Neuronal stem cell (in vitro differentiated cells): ENCODE results near the gene RMP24.

Source experiments
- DNase-seq: peaks from one replicate; pipeline ENCODE4 v3.0.0-alpha.2; 2013; ENCODE audit warnings: low spot score
- H2AFZ ChIP-seq: one replicate; pipeline ENCODE4 v1.6.1; 2013; ENCODE audit warnings: mild to moderate bottlenecking, low read length, inconsistent platforms
- H2AK5ac ChIP-seq: 2 replicates; pipeline ENCODE4 v1.6.1; 2013; ENCODE audit warnings: low read depth, mild to moderate bottlenecking, inconsistent platforms, low read length, moderate library complexity, mixed read lengths
- H2BK120ac ChIP-seq: 2 replicates; pipeline ENCODE4 v1.6.1; 2013; ENCODE audit warnings: low read depth, mild to moderate bottlenecking, inconsistent platforms, low read length, moderate library complexity, mixed read lengths
- H2BK12ac ChIP-seq: one replicate; pipeline ENCODE4 v1.6.1; 2013; ENCODE audit warnings: low read length, inconsistent platforms
- H2BK15ac ChIP-seq: 2 replicates; pipeline ENCODE4 v1.6.1; 2013; ENCODE audit warnings: mild to moderate bottlenecking, low read length, inconsistent platforms, mixed read lengths
- H2BK5ac ChIP-seq: one replicate; pipeline ENCODE4 v1.6.1; 2013; ENCODE audit warnings: inconsistent platforms, mild to moderate bottlenecking, low read length, moderate library complexity
- H3K14ac ChIP-seq: one replicate; pipeline ENCODE4 v1.6.1; 2013; ENCODE audit warnings: low read length, inconsistent platforms
- H3K18ac ChIP-seq: 2 replicates; pipeline ENCODE4 v1.6.1; 2013; ENCODE audit warnings: low read length, inconsistent platforms
- H3K23ac ChIP-seq: 2 replicates; pipeline ENCODE4 v1.6.1; 2013; ENCODE audit warnings: low read depth, mild to moderate bottlenecking, mixed read lengths, low read length, inconsistent platforms; ENCODE audit not compliant: poor library complexity
- H3K27ac ChIP-seq: replicated peaks from 3 replicates; pipeline ENCODE4 v1.5.1; 2013; ENCODE audit warnings: low read length, inconsistent platforms
- H3K27me3 ChIP-seq, 3 experiments: 2 replicates each; pipeline ENCODE4 v1.6.1; 2013; ENCODE audit warnings: low read length in 3 of 3, mild to moderate bottlenecking in 2 of 3, inconsistent platforms in 1 of 3, low read depth in 1 of 3, mixed read lengths in 1 of 3, moderate library complexity in 1 of 3; ENCODE audit not compliant: control insufficient read depth in 3 of 3, insufficient read depth in 3 of 3
- H3K36me3 ChIP-seq, 2 donors: replicated peaks in 1 of 2; 2 replicates each; pipeline ENCODE4 v1.6.1; 2013; ENCODE audit warnings: low read length in 2 of 2; ENCODE audit not compliant: control insufficient read depth in 2 of 2, insufficient read depth in 2 of 2
- H3K4ac ChIP-seq: 2 replicates; pipeline ENCODE4 v1.6.1; 2013; ENCODE audit warnings: inconsistent platforms, mild to moderate bottlenecking, low read length, moderate library complexity
- H3K4me1 ChIP-seq, 2 donors: 1 replicate in 1 of 2; 2 replicates in 1 of 2; pipeline ENCODE4 v1.6.1; 2013; ENCODE audit warnings: low read length in 2 of 2, low read depth in 1 of 2; ENCODE audit not compliant: control insufficient read depth in 2 of 2, insufficient read depth in 1 of 2
- H3K4me2 ChIP-seq: one replicate; pipeline ENCODE4 v1.6.1; 2013; ENCODE audit warnings: mild to moderate bottlenecking, low read length, inconsistent platforms; ENCODE audit not compliant: insufficient read depth, poor library complexity, severe bottlenecking
- H3K4me3 ChIP-seq, 2 donors: 2 replicates each; pipeline ENCODE4 v1.5.1; 2013; ENCODE audit warnings: low read length in 2 of 2, mild to moderate bottlenecking in 2 of 2, inconsistent platforms in 1 of 2, moderate library complexity in 1 of 2
- H3K79me1 ChIP-seq: one replicate; pipeline ENCODE4 v1.6.1; 2013; ENCODE audit warnings: low read depth, mild to moderate bottlenecking, inconsistent platforms, low read length, moderate library complexity
- H3K9ac ChIP-seq: one replicate; pipeline ENCODE4 v1.6.1; 2013; ENCODE audit warnings: mild to moderate bottlenecking, low read depth, low read length, inconsistent platforms; ENCODE audit not compliant: poor library complexity
- H3K9me3 ChIP-seq, 2 donors: replicated peaks in 1 of 2; 2 replicates each; pipeline versions ENCODE3 to v1.6.1; 2013; ENCODE audit warnings: low read length in 2 of 2, mild to moderate bottlenecking in 2 of 2, inconsistent platforms in 1 of 2, low read depth in 1 of 2, mixed read lengths in 1 of 2, moderate library complexity in 1 of 2; ENCODE audit not compliant: control insufficient read depth in 2 of 2, insufficient read depth in 1 of 2
- H4K8ac ChIP-seq: one replicate; pipeline ENCODE4 v1.6.1; 2013; ENCODE audit warnings: low read depth, mild to moderate bottlenecking, inconsistent platforms, low read length, moderate library complexity
- H4K91ac ChIP-seq: one replicate; pipeline ENCODE4 v1.6.1; 2013; ENCODE audit warnings: low read length, low read depth, mild to moderate bottlenecking, inconsistent platforms; ENCODE audit not compliant: poor library complexity
- WGBS, 2 donors: extraction: QIAGEN DNeasy Blood & Tissue Kit; methylation state at CpG; one replicate each; pipeline ENCODE4 v1.1.7; 2013; ENCODE audit warnings: missing lambda C conversion rate in 2 of 2, mixed read lengths in 1 of 2; ENCODE audit not compliant: insufficient read length in 2 of 2, insufficient replicate concordance in 1 of 2; ENCODE audit errors: extremely low coverage in 2 of 2; 5-methylcytosine and 5-hydroxymethylcytosine counted together

Gene RMP24

GRCh38 chr18:35972197-35973000 is at the start of gene RMP24:
TSS of gene RMP24 (plus strand) at chr18:35972679.
- WGBS, 2 donors: no CpG with 5 or more reads among the region's 73 CpGs
- Histone ChIP-seq H4K8ac (no peak within 1 kb of the TSS), H3K4me1 (peaks cover 2% of the 10 kb centered on the region in 2 donors), H3K23ac (peak within 1 kb of the TSS; percentile 96), H2BK15ac (no peak within 1 kb of the TSS), H3K27ac (peak within 1 kb of the TSS; percentile 67), H2BK5ac (no peak within 1 kb of the TSS), H3K36me3 (peaks cover 9 to 37% of the 10 kb centered on the region in 2 donors), H3K79me1 (no peaks in the 10 kb centered on the region), H2BK12ac (no peak within 1 kb of the TSS), H3K4ac (no peak within 1 kb of the TSS), H4K91ac (no peak within 1 kb of the TSS), H3K4me3 (peak within 1 kb of the TSS; percentile 90 to 98), H3K14ac (peak within 1 kb of the TSS; percentile 72), H3K9ac (peak within 1 kb of the TSS; percentile 96), H3K4me2 (peak within 1 kb of the TSS; percentile 48), H2BK120ac (no peak within 1 kb of the TSS), H3K9me3 (no peaks in the 10 kb centered on the region), H3K27me3 (peaks cover 0 to 2% (median 0%) of the 10 kb centered on the region in 3 experiments), H2AFZ (peak within 1 kb of the TSS; percentile 97), H3K18ac (peak within 1 kb of the TSS; percentile 93), H2AK5ac (no peak within 1 kb of the TSS)
- peak; percentile 94 for DNase-seq

GRCh38 chr18:35923939-35924684 is 48.4 kb upstream of the RMP24 start:
- Histone ChIP-seq H3K4ac (no peak overlapping the region), H2BK120ac (no peak overlapping the region), H3K27me3 (peaks cover 0 to 23% (median 0%) of the 10 kb centered on the region in 3 experiments), H2AK5ac (no peak overlapping the region), H2BK15ac (no peak overlapping the region), H2BK12ac (no peak overlapping the region), H3K23ac (no peak overlapping the region), H2BK5ac (no peak overlapping the region), H3K4me3 (no peak overlapping the region), H3K9me3 (no peaks in the 10 kb centered on the region), H3K18ac (no peak overlapping the region), H3K14ac (no peak overlapping the region), H2AFZ (no peak overlapping the region), H4K8ac (no peak overlapping the region), H3K4me2 (no peak overlapping the region), H3K4me1 (peaks cover 0 to 3% of the 10 kb centered on the region in 2 donors), H3K36me3 (no peaks in the 10 kb centered on the region), H3K27ac (no peak overlapping the region), H3K79me1 (no peaks in the 10 kb centered on the region), H3K9ac (no peak overlapping the region), H4K91ac (no peak overlapping the region)
- no CpG with 5 or more reads among the region's 4 CpGs for WGBS, 2 donors
- DNase-seq: no peak

- H3K27me3 ChIP-seq: peaks cover 0 to 19% (median 0%) of the 10 kb centered on the region in 3 experiments
- H3K4me1 ChIP-seq: peaks cover 0 to 3% of the 10 kb centered on the region in 2 donors
- no peak overlapping the region for H4K8ac ChIP-seq
- H3K27ac ChIP-seq: no peak overlapping the region
- no peak overlapping the region for H4K91ac ChIP-seq
- H2AFZ ChIP-seq: no peak overlapping the region
- H2BK12ac ChIP-seq: no peak overlapping the region
- H2BK15ac ChIP-seq: no peak overlapping the region
- no peak overlapping the region for H3K4ac ChIP-seq
- no peak overlapping the region for H2AK5ac ChIP-seq
- H2BK5ac ChIP-seq: no peak overlapping the region
- H3K36me3 ChIP-seq: no peaks in the 10 kb centered on the region
- no peak overlapping the region for H3K4me2 ChIP-seq
- H3K18ac ChIP-seq: no peak overlapping the region
- no peak overlapping the region for H2BK120ac ChIP-seq
- no peak overlapping the region for H3K9ac ChIP-seq
- H3K14ac ChIP-seq: peak overlapping the region; percentile 92
- H3K79me1 ChIP-seq: no peaks in the 10 kb centered on the region
- H3K4me3 ChIP-seq: no peak overlapping the region
- no peak overlapping the region for H3K23ac ChIP-seq
- H3K9me3 ChIP-seq: no peaks in the 10 kb centered on the region
- DNase-seq: no peak
- WGBS, 2 donors: no CpG with 5 or more reads among the region's 11 CpGs
Observed at GRCh38 chr18:35926884-35927283, 45.6 kb upstream of the RMP24 start.

GRCh38 chr18:35927430-35927829 is 45.0 kb upstream of the RMP24 start:
- Histone ChIP-seq H3K23ac (no peak overlapping the region), H3K9me3 (no peaks in the 10 kb centered on the region), H2AK5ac (no peak overlapping the region), H3K4me2 (no peak overlapping the region), H2BK120ac (no peak overlapping the region), H4K8ac (no peak overlapping the region), H3K4me1 (peaks cover 0 to 3% of the 10 kb centered on the region in 2 donors), H3K79me1 (no peaks in the 10 kb centered on the region), H2BK5ac (no peak overlapping the region), H3K4me3 (no peak overlapping the region), H3K36me3 (no peaks in the 10 kb centered on the region), H2BK12ac (no peak overlapping the region), H2AFZ (no peak overlapping the region), H2BK15ac (no peak overlapping the region), H3K9ac (no peak overlapping the region), H3K4ac (no peak overlapping the region), H3K14ac (no peak overlapping the region), H3K27me3 (peaks cover 0 to 19% (median 0%) of the 10 kb centered on the region in 3 experiments), H3K27ac (no peak overlapping the region), H3K18ac (no peak overlapping the region), H4K91ac (no peak overlapping the region)
- DNase-seq: no peak
- no CpG with 5 or more reads among the region's 3 CpGs for WGBS, 2 donors
